BE2C (cell line): ENCODE data around the gene TMEM151A.

Experiments
- DNase-seq: peaks from one replicate; pipeline ENCODE4 v3.0.0-alpha.2; 2020
- H3K27me3 ChIP-seq: fragments of 250-450 bp; sonication (Bioruptor Pico); 2 replicates; pipeline ENCODE4 v1.5.1; 2020; ENCODE audit warnings: mild to moderate bottlenecking
- H3K36me3 ChIP-seq: fragments of 250-450 bp; sonication (Bioruptor Pico); 2 replicates; pipeline ENCODE4 v1.5.1; 2020; ENCODE audit warnings: mild to moderate bottlenecking
- H3K4me1 ChIP-seq: fragments of 250-450 bp; sonication (Bioruptor Pico); 2 replicates; pipeline ENCODE4 v1.5.1; 2020
- H3K4me3 ChIP-seq: 2 replicates; pipeline ENCODE4 v1.5.1; 2011; ENCODE audit warnings: low read depth, low read length
- H3K9me3 ChIP-seq: fragments of 250-450 bp; sonication (Bioruptor Pico); 2 replicates; pipeline ENCODE4 v1.5.1; 2020
- TF ChIP-seq, protein P1 (sequence below): IDR thresholded peaks from 2 replicates; pipeline ENCODE4 v1.5.1; 2012; ENCODE audit warnings: mild to moderate bottlenecking, low read depth, low read length

Gene TMEM151A

GRCh38 chr11:66311965-66312548, 20.4 kb downstream of the TMEM151A start:
- Histone ChIP-seq H3K9me3 (no peaks in the 10 kb centered on the region), H3K4me1 (peaks cover 27% of the 10 kb centered on the region), H3K4me3 (peak overlapping the region; percentile 68), H3K27me3 (no peaks in the 10 kb centered on the region), H3K36me3 (no peaks in the 10 kb centered on the region)
- TF ChIP-seq, protein P1, sequence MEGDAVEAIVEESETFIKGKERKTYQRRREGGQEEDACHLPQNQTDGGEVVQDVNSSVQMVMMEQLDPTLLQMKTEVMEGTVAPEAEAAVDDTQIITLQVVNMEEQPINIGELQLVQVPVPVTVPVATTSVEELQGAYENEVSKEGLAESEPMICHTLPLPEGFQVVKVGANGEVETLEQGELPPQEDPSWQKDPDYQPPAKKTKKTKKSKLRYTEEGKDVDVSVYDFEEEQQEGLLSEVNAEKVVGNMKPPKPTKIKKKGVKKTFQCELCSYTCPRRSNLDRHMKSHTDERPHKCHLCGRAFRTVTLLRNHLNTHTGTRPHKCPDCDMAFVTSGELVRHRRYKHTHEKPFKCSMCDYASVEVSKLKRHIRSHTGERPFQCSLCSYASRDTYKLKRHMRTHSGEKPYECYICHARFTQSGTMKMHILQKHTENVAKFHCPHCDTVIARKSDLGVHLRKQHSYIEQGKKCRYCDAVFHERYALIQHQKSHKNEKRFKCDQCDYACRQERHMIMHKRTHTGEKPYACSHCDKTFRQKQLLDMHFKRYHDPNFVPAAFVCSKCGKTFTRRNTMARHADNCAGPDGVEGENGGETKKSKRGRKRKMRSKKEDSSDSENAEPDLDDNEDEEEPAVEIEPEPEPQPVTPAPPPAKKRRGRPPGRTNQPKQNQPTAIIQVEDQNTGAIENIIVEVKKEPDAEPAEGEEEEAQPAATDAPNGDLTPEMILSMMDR: no peak
- DNase-seq: peak; percentile 97

DNA sequence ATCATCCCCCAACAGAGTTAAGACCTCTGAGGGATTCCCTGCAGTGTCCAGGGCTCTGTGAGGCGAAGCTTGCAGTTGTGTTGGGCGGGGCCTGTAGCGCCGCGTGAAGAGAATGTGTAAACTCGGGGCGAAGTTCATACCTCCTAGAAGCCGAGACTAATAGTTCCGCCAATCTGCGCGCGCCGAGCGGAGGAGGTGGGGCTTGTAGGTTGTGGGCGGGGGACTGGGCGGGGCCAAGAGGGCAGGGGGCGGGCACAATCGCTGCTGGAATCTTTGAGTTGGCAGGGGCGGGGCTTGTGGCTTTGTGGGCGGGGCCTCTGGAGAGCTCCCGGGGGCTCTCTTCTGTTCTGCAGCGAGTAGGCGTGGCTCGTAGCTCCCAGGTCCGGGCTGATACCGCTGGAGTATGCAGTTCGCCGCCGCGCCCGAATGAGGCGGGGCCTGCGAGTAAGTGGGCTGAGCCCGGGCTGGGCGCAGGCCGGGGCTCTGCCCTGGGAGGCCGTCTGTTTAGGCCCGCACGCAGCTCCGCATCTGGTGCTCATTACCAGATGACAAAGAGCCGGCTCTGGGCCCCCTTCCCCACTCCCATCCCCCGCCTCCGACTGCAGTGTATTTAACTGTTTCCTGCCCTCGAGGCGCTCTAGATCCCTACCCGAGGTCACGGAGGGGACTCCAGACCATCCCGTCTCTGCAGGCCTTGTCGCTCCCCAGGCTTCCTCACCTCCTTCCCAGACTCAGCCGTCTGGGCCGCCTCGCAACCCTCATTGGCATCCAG, 21.0 kb downstream of the TMEM151A start:
- peaks cover 31% of the 10 kb centered on the region for H3K4me1 ChIP-seq

GRCh38 chr11:66313321-66314185, 21.9 kb downstream of the TMEM151A start:
- Histone ChIP-seq H3K4me1 (peaks cover 39% of the 10 kb centered on the region), H3K27me3 (no peaks in the 10 kb centered on the region), H3K36me3 (no peaks in the 10 kb centered on the region), H3K9me3 (no peaks in the 10 kb centered on the region), H3K4me3 (peak overlapping the region; percentile 62)
- DNase-seq: peak; percentile 45
- TF ChIP-seq, protein P1: peak; percentile 40

More for the DNA sequence above, 21.0 kb downstream of the TMEM151A start:
- peak; percentile 100 for DNase-seq
- Histone ChIP-seq H3K9me3 (no peaks in the 10 kb centered on the region), H3K4me3 (peak overlapping the region; percentile 68), H3K36me3 (no peaks in the 10 kb centered on the region), H3K27me3 (no peaks in the 10 kb centered on the region)
- TF ChIP-seq, protein P1: no peak

DNA sequence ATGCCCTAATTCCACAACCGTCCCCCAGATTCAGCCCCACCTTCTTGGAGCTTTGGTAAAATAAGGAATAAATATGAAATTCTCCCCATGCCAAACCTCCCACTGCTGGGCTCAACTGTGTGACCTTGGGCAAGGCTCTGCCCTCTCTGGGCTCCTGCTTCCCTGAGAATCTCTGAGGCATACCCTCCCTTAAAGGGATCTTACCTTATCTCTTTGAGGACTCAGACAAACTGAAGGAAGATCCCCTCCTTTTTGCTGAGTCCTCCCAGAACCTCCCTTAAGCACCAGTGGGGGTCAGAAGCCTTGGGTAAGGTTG, 22.4 kb downstream of the TMEM151A start:
- no peaks in the 10 kb centered on the region for H3K9me3 ChIP-seq
- TF ChIP-seq, protein P1: no peak
- peak overlapping the region; percentile 62 for H3K4me3 ChIP-seq
- no peaks in the 10 kb centered on the region for H3K36me3 ChIP-seq
- peaks cover 40% of the 10 kb centered on the region for H3K4me1 ChIP-seq
- DNase-seq: no peak
- H3K27me3 ChIP-seq: no peaks in the 10 kb centered on the region

DNA sequence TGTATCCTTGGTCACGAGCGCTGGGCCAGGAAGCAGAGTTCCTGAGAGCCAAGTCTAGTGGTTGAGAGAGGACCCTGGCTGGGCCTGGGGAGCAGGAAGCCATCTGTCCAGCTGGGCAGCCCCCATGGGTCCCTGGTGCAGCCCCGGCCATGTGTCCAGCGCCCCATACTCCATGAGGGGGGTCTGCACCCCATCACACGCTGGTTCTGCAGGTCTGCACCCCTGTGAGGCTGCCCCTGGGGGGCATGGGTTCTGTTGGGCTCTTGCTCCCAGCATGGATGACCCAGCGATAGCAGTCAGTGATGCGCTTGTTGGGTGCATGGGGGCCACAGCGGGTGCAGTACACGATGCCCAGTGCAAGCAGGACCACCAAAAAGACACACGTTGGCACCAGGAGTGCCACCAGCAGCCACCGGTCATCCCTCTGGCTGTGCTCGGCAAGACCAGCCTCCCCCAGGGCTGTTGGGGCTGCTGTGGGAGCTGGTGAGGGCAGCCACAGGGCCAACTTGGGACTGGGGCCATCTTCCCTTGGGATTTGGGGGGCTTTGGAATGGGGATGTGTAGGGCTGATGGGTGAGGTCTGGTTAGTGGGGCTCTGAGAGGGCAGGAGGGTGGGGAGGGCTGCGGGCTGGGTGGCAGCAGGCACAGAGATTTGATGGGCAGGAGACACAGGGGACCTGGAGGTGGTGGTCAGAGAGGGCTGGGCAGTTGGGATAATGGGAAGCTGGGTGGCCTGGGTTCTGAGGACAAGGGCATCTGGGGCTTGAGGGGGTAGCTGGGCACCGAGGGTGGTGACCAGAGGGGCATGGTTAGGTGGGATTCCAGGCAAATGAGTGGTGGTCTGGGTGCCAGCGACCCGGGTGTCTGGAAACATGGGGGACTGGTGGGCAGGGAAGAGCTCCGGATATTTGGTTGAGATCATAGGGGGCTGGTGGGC, 23.1 kb downstream of the TMEM151A start:
- H3K4me3 ChIP-seq: peak overlapping the region; percentile 62
- no peaks in the 10 kb centered on the region for H3K36me3 ChIP-seq
- TF ChIP-seq, protein P1: no peak
- no peak for DNase-seq
- peaks cover 40% of the 10 kb centered on the region for H3K4me1 ChIP-seq
- H3K27me3 ChIP-seq: no peaks in the 10 kb centered on the region
- no peaks in the 10 kb centered on the region for H3K9me3 ChIP-seq
